Hepatocyte (in vitro differentiated cells): ENCODE data around the gene UBE2L3.

Experiments
- CTCF ChIP-seq: fragments of 200-600 bp; sonication (generic); IDR thresholded peaks from 2 replicates; pipeline ENCODE4 v1.5.1; 2016; ENCODE audit warnings: antibody characterized with exemption, mild to moderate bottlenecking; ENCODE audit not compliant: poor library complexity
- EZH2 ChIP-seq: fragments of 200-600 bp; sonication (generic); IDR thresholded peaks from 2 replicates; pipeline ENCODE4 v1.6.1; 2016; ENCODE audit warnings: antibody characterized with exemption, mild to moderate bottlenecking, borderline replicate concordance
- EZH2phosphoT487 ChIP-seq: fragments of 200-600 bp; sonication (generic); IDR thresholded peaks from one replicate; pipeline ENCODE4 v1.6.1; 2018; ENCODE audit warnings: antibody characterized with exemption, mild to moderate bottlenecking, low read depth, moderate library complexity; ENCODE audit not compliant: unreplicated experiment, severe bottlenecking

GRCh38 chr22:21613553-21614233 is 46.2 kb downstream of the UBE2L3 start:
- TF ChIP-seq CTCF = no peak
- TF ChIP-seq EZH2 = no peak
- TF ChIP-seq EZH2phosphoT487 = no peak
